ENCODE data around the gene CAPN14.

DNA sequence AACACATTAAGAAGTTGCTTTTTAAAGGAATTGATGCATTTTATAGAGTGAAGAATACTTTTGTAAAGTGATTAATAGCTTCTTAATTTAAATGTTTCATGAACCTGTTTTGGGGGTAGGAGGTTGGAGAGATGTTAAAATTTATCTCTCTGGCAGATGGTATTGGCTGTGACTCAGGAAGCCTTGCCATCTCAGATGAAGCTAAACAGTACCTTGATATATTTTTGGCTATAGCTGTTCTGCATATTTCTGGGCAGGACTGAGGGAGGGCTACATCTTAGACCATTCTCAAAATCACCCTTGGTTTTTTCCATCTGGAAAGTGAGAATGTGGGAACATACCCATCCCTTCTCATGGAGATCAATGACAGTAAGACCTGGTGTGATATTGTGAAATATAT, 13.4 kb downstream of the CAPN14 start:
- no peak for TF ChIP-seq POLR2A (IDR thresholded peaks at IDR 0.05; ENCODE audit: low read length)
- no peak for TF ChIP-seq GATA1 (IDR thresholded peaks at IDR 0.05; ENCODE audit: low read depth, low read length)
